Measurements from ENCODE around the gene PREPL. TPM values are rescaled to one million over a fixed set of nuclear protein-coding genes. Genes with fewer than 3 reads are reported as not detected.
A peak's percentile ranks its signal among the peaks of the same experiment; 100 is the strongest.

PREPL gene
- total and polyA plus RNA-seq, 7 donors, result 6.6 to 52.6 (median 41.5) TPM

DNA sequence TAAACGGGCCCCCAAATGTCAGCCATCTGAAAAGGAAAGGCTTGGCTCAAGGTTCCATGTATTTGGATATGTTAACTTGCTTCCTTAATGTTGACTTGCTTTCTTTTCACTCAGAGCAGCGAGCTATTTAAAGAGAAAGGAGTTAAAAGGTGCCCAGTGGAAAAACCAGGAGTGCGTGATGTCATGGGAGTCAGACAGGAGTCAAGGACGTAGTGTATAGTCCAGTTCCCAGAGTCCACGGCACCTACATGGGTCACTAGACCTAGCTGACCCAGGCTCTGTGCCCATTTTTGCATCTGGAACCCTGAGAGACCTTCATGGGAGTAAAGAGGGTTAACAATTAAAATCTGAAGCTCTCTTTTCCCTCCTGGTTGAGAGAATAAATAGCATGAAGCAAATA, 66.2 kb downstream of the PREPL start:
- no peak for TF ChIP-seq POLR2A (IDR thresholded peaks at IDR 0.05)
- TF ChIP-seq POLR2AphosphoS5 (IDR thresholded peaks at IDR 0.05), result no peak
- no peak for TF ChIP-seq EP300 (IDR thresholded peaks at IDR 0.05)
- TF ChIP-seq, protein P1, sequence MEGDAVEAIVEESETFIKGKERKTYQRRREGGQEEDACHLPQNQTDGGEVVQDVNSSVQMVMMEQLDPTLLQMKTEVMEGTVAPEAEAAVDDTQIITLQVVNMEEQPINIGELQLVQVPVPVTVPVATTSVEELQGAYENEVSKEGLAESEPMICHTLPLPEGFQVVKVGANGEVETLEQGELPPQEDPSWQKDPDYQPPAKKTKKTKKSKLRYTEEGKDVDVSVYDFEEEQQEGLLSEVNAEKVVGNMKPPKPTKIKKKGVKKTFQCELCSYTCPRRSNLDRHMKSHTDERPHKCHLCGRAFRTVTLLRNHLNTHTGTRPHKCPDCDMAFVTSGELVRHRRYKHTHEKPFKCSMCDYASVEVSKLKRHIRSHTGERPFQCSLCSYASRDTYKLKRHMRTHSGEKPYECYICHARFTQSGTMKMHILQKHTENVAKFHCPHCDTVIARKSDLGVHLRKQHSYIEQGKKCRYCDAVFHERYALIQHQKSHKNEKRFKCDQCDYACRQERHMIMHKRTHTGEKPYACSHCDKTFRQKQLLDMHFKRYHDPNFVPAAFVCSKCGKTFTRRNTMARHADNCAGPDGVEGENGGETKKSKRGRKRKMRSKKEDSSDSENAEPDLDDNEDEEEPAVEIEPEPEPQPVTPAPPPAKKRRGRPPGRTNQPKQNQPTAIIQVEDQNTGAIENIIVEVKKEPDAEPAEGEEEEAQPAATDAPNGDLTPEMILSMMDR (IDR thresholded peaks at IDR 0.05), result no peak
- Histone ChIP-seq H3K9me3 (no peaks in the 10 kb centered on the region), H3K27me3 (peaks cover 0 to 8% (median 0%) of the 10 kb centered on the region in 3 donors), H3K4me1 (peaks cover 0 to 11% (median 8%) of the 10 kb centered on the region in 4 donors), H3K27ac (no peak overlapping the region), H3K4me3 (no peak overlapping the region), H3K36me3 (no peaks in the 10 kb centered on the region)
- 87 to 93% methylated on average over 5 of the region's 5 CpGs for WGBS, 2 donors
- intact Hi-C loops (cut with DNase I), result no loop called here
- no peak for DNase-seq

DNA sequence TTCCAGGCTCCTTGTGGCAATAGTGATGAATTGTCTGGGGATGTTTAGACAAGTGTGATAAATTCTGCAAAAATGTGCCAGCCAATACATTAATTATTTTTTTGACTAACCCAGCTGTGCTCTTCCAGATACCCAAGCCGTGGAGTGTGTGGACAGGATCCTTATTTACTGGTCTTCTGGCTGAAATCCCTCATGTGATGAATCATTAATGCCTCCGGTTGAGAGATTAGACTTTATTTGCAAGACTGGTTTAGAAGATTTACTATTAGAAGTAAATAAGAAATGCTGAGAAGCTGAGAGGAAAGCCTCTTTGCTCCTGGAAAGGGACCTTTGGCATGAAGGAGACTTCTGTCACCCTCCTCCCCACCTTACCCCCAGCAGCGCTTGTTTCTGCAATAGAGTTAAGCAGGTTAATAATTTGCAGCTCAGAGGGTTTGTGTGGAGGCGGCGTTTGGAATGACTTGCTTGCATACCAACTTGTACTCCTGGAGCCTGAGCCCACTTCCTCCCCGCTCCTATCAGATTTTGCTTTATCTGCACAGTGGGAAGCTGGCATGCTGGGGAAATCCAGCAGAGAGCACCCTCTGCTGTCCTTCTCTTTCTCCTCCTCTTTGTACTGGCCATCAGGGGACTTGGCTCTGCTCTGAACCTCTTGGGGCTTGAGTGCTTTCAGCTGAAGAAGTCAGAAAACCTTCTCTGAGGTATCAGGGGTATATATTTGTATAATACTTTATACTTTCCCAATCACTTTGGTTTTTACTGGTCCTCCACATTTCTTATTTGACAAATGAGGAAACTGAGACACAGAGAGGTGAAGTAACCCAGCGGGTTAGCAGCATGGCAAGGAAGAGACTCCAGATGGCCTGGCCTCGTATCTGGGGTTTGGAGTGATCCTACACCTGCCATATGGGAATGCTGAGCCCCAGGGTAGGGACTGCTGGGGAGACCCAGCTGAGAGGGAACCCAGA, 69.7 kb downstream of the PREPL start:
- 18 to 43% methylated on average over 8 of the region's 8 CpGs for WGBS, 2 donors
- H3K27ac ChIP-seq, result no peak overlapping the region
- intact Hi-C loops (cut with DNase I), result loop anchor here (1.0 to 5.0 kb wide), 2 partner anchors 204 to 249 kb away; no protein-coding TSS in a partner anchor

DNA sequence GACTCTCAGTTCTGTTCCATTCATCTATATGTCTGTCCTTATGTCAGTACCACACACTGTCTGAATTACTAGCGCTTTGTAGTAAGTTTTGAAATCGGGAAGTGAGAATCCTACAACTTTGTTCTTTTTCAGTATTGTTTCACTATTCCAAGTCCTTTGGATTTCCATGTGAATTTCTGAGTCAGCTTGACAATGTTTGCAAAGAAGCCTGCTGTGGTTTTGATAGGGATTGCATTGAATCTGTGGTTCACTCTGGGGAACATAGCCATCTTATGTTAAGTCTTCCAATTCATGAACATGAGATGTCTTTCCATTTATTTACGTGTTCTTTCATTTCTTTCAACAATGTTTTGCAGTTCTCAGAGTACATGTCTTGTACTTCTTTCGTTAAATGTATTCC, 71.0 kb downstream of the PREPL start:
- H3K4me1 ChIP-seq, result peaks cover 0 to 11% (median 8%) of the 10 kb centered on the region in 4 donors
- no peaks in the 10 kb centered on the region for H3K9me3 ChIP-seq
- WGBS, 2 donors, result 86 to 89% methylated on average over 4 of the region's 4 CpGs
- DNase-seq, result no peak
- intact Hi-C loops (cut with DNase I), result loop anchor here (5.0 kb wide), 1 partner anchor 248 kb away; no protein-coding TSS in a partner anchor
- TF ChIP-seq POLR2AphosphoS5 (IDR thresholded peaks at IDR 0.05), result no peak
- no peak for TF ChIP-seq EP300 (IDR thresholded peaks at IDR 0.05)
- no peak for TF ChIP-seq POLR2A (IDR thresholded peaks at IDR 0.05)
- TF ChIP-seq, protein P1 (IDR thresholded peaks at IDR 0.05), result no peak
- no peak overlapping the region for H3K27ac ChIP-seq
- no peaks in the 10 kb centered on the region for H3K27me3 ChIP-seq
- no peak overlapping the region for H3K4me3 ChIP-seq
- H3K36me3 ChIP-seq, result no peaks in the 10 kb centered on the region

More for the DNA sequence above, 69.7 kb downstream of the PREPL start:
- no peak for DNase-seq
- H3K9me3 ChIP-seq, result no peaks in the 10 kb centered on the region
- no peaks in the 10 kb centered on the region for H3K36me3 ChIP-seq
- H3K4me3 ChIP-seq, result no peak overlapping the region
- no peaks in the 10 kb centered on the region for H3K27me3 ChIP-seq
- peaks cover 0 to 11% (median 8%) of the 10 kb centered on the region in 4 donors for H3K4me1 ChIP-seq
- no peak for TF ChIP-seq POLR2AphosphoS5 (IDR thresholded peaks at IDR 0.05)
- TF ChIP-seq, protein P1 (IDR thresholded peaks at IDR 0.05), result peak in 3 of 4 experiments; percentile 34 to 43 (median 38)

DNA sequence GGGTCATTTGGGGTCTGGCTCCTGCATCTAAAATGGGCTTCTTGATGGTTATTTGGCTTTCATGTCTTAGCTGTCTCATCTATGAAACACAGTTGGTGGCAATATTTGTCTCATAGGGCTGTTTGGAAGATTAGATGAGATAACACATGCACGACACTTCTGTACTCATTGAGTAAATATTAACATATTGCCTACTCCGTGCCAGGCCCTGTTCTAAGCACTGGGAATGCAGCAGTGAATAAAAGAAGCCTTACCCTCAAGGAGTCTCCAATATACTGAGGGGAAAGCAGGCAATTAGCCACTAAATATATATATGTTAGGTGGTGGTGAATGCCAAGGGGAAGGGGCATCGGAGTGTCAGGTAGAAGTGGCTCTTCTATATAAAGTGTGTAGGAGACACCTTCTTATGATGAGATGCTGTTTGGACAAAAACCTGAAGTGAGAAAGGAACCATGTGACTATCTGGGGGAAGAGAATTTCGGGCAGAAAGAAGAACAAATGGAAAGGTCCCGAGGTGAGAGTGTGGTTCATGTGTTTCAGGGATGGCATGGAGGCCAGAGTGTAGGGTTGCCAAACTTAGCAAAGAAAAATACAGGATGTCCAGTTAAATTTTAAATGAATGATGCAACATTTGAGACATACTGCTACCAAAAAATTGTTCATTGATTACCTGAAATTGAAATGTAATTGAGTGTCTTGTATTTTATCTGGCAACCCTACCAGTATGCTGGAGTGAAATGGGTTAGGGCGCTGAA, 74.2 kb downstream of the PREPL start:
- no peaks in the 10 kb centered on the region for H3K9me3 ChIP-seq
- 55 to 83% methylated on average over 6 of the region's 6 CpGs for WGBS, 2 donors
- intact Hi-C loops (cut with DNase I), result no loop called here

More for the DNA sequence above, 74.2 kb downstream of the PREPL start:
- no peak overlapping the region for H3K4me3 ChIP-seq
- H3K27ac ChIP-seq, result no peak overlapping the region
- H3K36me3 ChIP-seq, result no peaks in the 10 kb centered on the region
- no peak for DNase-seq
- peaks cover 0 to 11% (median 8%) of the 10 kb centered on the region in 4 donors for H3K4me1 ChIP-seq
- TF ChIP-seq EP300 (IDR thresholded peaks at IDR 0.05), result no peak
- no peak for TF ChIP-seq POLR2AphosphoS5 (IDR thresholded peaks at IDR 0.05)
- no peak for TF ChIP-seq POLR2A (IDR thresholded peaks at IDR 0.05)
- TF ChIP-seq, protein P1 (IDR thresholded peaks at IDR 0.05), result no peak
- no peaks in the 10 kb centered on the region for H3K27me3 ChIP-seq
